Measurements from ENCODE around the gene CXCL9. TPM values are rescaled to one million over a fixed set of nuclear protein-coding genes. Genes with fewer than 3 reads are reported as not detected.

CXCL9 gene
- total and polyA plus RNA-seq, 4 donors = 0.22 to 2.3 (median 1.3) TPM

- Histone ChIP-seq H3K9ac (ENCODE audit: low read depth in 1 of 2, low read length in 2 of 2) (no peak overlapping the region), H3K27me3 (ENCODE audit: control insufficient read depth in 4 of 4, insufficient read depth in 4 of 4, low read length in 3 of 4) (no peaks in the 10 kb centered on the region), H3K36me3 (ENCODE audit: control insufficient read depth in 4 of 4, insufficient read depth in 3 of 4, low read depth in 1 of 4, low read length in 3 of 4) (no peaks in the 10 kb centered on the region), H3K4me1 (ENCODE audit: control insufficient read depth in 4 of 4, insufficient read depth in 4 of 4, low read length in 3 of 4) (peaks cover 0 to 8% (median 3%) of the 10 kb centered on the region in 4 donors), H3K4me3 (ENCODE audit: low read depth in 1 of 3, low read length in 3 of 3) (no peak overlapping the region), H3K9me3 (ENCODE audit: control insufficient read depth in 4 of 4, low read length in 3 of 4) (no peaks in the 10 kb centered on the region), H3K27ac (ENCODE audit: low read depth in 1 of 2, low read length in 2 of 2) (no peak overlapping the region)
- WGBS = 81% methylated on average over 4 of the region's 4 CpGs
- DNase-seq (ENCODE audit: low spot score) = no peak
- TF ChIP-seq RXRA (IDR thresholded peaks at IDR 0.05) (peak in 1 of 2 donors; percentile 11), NR2F2 (IDR thresholded peaks at IDR 0.05) (no peak)
Observed at GRCh38 chr4:76002176-76002575, 5.1 kb downstream of the CXCL9 start.

GRCh38 chr4:76001700-76002099 lies 5.6 kb downstream of the CXCL9 start:
- Histone ChIP-seq H3K4me3 (ENCODE audit: low read depth in 1 of 3, low read length in 3 of 3) (no peak overlapping the region), H3K4me1 (ENCODE audit: control insufficient read depth in 4 of 4, insufficient read depth in 4 of 4, low read length in 3 of 4) (peaks cover 0 to 4% (median 2%) of the 10 kb centered on the region in 4 donors), H3K36me3 (ENCODE audit: control insufficient read depth in 4 of 4, insufficient read depth in 3 of 4, low read depth in 1 of 4, low read length in 3 of 4) (no peaks in the 10 kb centered on the region), H3K9ac (ENCODE audit: low read depth in 1 of 2, low read length in 2 of 2) (no peak overlapping the region), H3K27ac (ENCODE audit: low read depth in 1 of 2, low read length in 2 of 2) (no peak overlapping the region), H3K27me3 (ENCODE audit: control insufficient read depth in 4 of 4, insufficient read depth in 4 of 4, low read length in 3 of 4) (no peaks in the 10 kb centered on the region), H3K9me3 (ENCODE audit: control insufficient read depth in 4 of 4, low read length in 3 of 4) (no peaks in the 10 kb centered on the region)
- WGBS = 76% methylated on average over 7 of the region's 7 CpGs
- TF ChIP-seq JUND (IDR thresholded peaks at IDR 0.05) = no peak
- TF ChIP-seq TAF1 (conservative IDR thresholded peaks at IDR 0.05) = no peak
- TF ChIP-seq CTCF (IDR thresholded peaks at IDR 0.05; ENCODE audit: low read depth, low read length, missing input control) = no peak
- no peak for TF ChIP-seq RAD21 (IDR thresholded peaks at IDR 0.05)
- TF ChIP-seq EGR1 (IDR thresholded peaks at IDR 0.05; ENCODE audit: low read depth in 2 of 2) = no peak
- TF ChIP-seq RXRA (IDR thresholded peaks at IDR 0.05) = no peak
- no peak for TF ChIP-seq HNF4A (conservative IDR thresholded peaks at IDR 0.05)
- TF ChIP-seq ATF3 (IDR thresholded peaks at IDR 0.05) = no peak
- no peak for TF ChIP-seq REST (IDR thresholded peaks at IDR 0.05)
- TF ChIP-seq HNF4G (IDR thresholded peaks at IDR 0.05) = no peak
- no peak for TF ChIP-seq SP1 (IDR thresholded peaks at IDR 0.05)
- no peak for TF ChIP-seq MAX (IDR thresholded peaks at IDR 0.05)
- TF ChIP-seq NR2F2 (IDR thresholded peaks at IDR 0.05) = no peak
- TF ChIP-seq FOXA1 (IDR thresholded peaks at IDR 0.05) = no peak
- no peak for TF ChIP-seq GABPA (IDR thresholded peaks at IDR 0.05 in 1 of 2, conservative IDR thresholded peaks at IDR 0.05 in 1 of 2)
- no peak for TF ChIP-seq YY1 (IDR thresholded peaks at IDR 0.05)
- TF ChIP-seq FOXA2 (IDR thresholded peaks at IDR 0.05) = no peak
- no peak for DNase-seq (ENCODE audit: low spot score)
